NCI-H128 (cell line): ENCODE results near the gene HEXIM2.
A peak's percentile ranks its signal among the peaks of the same experiment; 100 is the strongest.

ENCODE experiments used
- DNase-seq: peaks from one replicate; lab custom pipeline; 2025; ENCODE audit not compliant: unreplicated experiment; lab: John Stamatoyannopoulos, UW

The HEXIM2 gene

DNA sequence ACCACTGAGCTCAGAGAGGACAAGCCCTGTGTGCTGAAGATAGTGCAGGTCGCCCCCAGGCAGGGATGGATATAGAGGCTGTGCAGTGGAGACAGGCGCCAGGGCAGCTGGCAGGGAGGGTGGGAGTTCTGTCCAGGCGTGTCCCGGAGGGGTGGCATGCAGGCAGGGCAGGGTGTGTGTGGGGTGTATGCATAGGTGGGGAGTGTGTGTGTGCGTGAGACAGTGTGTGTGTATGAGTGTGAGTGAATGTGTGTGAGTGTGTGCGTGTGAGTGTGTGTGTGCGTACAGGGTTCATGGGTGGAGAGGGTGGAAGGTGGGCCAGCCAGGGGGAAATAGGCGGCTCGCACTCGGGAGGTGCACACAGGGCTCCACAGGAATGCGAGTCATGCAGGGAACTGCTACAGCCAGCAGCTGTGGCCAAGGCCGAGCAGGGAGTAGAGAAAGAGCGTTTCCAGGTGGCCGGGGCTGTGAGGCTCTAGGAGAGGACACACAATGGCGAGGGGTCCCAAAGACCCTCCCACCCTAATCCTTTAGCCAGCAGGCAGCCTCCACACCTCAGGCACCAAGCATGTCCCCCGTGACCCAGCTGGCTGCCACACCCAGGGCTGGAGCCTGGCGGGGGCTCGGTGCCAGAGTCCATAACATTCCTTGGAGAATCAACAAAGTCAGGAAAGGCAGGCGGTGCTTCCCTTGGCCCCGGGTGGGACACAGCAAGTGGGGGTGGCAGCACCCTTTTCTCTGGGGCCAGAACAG is 34.0 kb upstream of the HEXIM2 start:
- DNase-seq, result no peak

DNA sequence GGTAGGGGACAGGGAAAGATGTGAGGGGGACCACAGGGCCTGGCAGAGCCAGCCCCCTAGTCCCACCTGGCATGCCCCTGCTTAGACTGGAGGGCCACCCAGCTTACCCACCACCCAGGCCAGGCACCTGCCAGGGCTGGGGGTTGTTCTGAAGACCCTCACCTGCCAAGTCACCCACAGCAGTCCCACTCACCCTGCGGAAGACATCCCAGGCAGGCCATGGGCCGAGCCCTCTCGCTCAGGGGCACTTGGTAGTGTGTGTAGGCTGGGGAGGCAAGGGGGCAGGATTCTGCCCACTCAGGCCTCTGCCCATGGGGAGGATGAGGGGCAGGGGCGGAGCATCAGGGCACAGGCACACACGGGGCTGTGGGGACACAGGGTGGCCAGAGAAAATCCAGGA is 33.3 kb upstream of the HEXIM2 start:
- DNase-seq, result no peak

DNA sequence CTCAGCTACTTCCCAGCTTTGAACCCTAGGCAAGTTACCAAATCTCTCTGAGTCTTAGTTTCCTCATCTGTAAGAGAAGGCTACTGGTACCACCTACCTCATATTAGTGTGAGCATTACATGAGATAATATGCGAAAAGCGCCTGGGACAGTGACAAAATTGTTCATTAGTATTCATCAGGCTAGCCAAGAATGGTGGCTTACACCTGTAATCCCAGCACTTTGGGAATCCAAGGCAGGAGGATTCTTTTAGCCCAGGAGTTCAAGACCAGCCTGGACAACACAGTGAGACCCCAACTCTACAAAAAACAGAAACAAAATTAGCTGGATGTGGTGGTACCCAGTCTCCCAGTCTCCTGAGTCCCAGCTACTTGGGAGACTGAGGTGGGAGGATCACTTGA is 32.7 kb upstream of the HEXIM2 start:
- DNase-seq, result no peak

DNA sequence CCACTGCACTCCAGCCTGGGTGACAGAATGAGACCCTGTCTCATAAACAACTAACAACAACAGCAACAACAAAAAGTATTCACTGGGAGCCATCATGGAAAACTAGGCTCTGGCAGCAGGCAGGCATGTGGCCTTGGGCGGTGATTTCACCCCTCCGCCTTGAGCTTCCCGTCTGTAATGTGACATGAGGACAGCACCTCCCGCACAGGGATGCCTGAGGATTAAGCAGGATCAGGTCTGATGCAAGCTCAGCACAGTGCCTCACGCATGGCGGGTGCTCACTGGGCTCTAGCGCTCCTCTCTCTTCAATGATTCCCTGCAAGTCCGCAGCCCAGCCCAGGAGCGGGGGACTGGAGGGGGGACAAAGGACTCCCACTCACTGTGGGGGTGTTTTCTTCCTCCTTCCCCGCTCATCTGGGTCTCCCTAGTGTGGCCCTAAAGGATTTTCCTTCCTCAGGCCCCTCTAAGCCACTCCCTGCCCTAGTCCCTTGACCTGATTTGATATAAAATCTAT is 32.2 kb upstream of the HEXIM2 start:
- no peak for DNase-seq

DNA sequence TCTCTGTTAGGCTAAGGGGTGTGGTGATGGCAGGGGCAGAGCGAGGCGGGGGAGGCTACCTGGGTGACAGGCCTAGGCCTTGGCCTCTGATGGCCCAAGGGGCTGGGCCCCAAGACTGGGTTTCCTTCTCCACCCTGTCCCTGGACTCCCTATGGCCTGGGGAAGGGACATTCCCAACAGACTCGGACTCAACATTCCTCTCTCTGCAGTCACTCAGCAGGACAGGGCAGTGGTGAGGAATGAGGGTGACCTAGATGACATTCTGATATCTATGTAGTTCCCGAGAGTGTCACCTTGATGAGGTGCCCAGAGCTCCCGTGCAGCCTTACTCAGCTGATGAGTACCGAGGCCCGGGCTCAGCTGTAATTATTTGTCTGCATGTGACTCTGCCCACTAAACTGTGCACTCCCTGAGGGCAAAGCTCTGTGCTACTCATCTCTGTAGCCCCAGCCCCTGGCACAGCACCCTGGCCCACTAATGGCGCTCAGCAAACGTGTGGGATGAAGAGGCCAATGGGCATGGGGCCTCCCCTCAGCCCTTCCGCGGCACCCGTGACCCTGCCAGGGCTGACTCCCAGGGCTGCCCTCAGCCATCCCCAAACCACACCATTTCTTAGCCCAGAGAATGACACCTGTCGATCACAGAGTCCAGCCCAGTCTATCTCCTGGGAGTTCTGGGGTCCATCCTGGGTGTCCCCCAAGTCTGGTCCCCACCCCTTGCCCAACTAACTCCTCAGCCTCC is 31.6 kb upstream of the HEXIM2 start:
- DNase-seq, result no peak

DNA sequence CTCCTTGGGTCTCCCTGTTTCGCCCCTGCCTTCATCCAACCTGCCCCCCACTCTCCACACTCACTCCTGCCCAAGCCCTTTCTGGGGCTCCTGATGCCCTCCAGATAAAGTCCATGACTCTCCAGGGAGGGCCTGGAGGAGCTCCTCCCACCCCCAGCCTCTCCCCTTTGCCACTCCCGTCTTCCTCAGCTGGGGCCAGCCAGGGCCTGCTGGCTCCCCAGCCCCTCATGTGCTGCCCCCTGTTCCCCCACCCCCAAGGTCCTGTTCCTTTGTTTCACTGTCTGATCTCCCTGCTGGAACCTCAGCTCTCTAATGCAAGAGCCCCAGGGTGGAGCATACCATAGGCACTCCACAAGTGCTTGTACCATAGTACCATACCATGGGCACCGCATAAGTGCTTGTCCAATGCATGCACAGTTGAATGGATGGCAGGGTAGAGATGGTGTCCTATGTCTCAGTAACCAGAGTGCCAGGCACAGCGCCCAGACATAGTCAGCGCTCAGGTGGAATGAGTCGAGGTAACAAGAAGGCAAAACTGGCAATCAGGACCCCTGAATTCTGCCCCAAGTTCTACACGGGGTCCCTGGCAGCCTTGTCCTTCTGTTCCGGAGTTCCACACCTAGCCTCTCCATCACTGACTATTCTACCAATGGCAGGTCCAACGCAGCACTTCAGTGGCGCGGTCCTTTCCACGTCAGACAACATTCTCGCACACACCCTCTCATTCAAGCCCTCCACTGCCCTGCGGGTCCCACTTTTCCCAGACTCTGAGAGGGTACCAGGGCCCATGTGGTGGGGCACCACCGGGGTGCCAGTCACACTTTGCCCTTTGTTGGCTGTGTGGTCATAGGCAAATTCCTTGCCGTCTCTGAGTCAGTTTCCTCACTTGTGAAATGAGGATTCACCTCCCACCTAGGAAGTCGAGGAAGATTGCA is 30.7 kb upstream of the HEXIM2 start:
- no peak for DNase-seq

DNA sequence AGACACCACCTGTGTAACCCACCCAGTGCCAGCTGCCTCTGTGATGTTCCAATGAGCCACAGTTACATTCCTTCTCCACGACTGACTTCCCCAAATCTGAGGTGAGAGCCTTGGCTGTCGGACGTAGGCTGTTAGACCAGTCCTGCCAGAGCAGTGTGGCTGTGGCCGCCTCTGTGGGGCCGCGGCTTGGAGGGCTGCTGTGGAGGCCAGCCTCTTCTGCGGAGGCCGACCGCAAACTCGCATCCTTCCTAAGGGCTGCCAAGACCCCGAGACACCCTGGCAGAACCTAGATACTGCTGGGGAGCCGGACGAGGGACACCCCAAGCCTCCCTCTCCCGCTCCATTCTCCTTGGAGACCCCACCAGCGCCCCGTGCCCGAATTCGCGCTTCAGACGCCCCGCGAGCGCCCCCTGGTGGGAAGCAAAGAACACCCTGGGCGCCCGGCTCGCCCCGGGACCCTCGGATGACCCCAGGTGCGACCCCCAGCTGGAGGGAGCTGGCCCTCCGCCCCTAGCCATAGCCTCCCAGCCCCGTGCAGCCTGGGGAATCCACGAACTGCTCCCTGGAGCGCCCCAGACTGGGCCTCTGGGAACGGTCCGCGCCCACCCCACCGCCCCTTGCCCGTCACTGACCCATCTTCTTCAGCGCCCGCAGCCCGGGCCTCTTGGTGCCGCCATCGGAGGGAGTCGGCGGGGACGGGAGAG is 29.9 kb upstream of the HEXIM2 start:
- DNase-seq, result no peak

DNA sequence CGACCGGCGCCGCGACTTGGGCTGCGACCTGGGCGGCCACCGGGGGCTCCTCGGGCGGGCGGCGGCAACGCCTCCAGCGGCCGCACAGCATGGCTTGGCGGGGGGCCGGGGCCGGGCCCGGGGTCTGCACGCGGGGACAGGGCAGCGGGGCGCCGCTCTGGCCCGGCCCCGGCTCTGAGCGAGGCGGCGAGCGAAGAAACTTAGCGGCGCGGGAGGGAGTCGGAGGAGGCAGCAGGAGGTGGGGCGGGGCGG is 29.4 kb upstream of the HEXIM2 start, which contains the start of gene PLCD3:
Gene PLCD3 (minus strand): TSS at position 196 of the 252 bp plus-strand sequence. CDS start 105 bp downstream, at position 91.
- DNase-seq, result no peak

DNA sequence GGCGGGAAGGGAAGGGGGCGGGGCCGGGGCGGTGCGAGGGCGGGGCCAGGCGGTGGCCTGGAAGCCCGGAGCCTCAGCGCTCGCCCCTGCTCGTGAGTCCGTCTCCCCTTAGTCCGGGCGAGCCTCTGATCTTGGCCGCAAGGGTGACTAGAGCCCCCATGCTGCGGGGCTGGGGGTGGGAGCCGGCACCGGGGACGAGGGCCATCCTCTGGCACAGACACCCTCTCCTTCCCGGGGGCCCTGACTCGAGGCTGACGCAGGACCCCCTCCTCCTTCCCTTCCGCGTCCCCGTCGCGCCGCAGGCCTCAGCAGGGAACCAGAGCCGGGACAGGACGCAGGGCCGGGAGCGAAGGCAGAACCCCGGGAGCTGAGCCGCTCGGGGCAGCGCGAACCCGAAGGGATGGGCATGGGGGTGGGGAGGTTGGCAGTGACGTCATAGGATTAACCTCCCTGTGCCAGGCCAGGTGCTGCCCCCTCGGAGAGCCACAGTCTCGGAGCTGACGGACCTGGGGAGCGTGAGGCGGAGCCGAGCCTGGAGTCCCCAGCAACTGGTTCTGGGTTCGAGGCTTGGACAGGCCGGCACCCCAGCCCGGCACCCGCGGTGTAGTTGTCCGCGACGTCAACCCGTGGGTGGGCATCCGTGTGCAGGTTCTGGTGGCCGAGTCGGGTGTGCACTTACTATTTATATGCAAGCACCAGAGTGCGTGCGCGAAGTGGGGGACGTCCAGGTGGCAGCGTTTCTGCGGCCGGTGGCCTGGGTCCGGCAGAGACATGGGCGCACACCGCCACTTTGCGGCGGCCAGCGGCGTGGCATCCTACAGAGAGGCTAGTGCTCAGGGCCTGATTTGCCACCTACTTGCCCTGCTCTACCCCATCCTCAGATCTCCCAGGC is 28.9 kb upstream of the HEXIM2 start:
- DNase-seq, result no peak

DNA sequence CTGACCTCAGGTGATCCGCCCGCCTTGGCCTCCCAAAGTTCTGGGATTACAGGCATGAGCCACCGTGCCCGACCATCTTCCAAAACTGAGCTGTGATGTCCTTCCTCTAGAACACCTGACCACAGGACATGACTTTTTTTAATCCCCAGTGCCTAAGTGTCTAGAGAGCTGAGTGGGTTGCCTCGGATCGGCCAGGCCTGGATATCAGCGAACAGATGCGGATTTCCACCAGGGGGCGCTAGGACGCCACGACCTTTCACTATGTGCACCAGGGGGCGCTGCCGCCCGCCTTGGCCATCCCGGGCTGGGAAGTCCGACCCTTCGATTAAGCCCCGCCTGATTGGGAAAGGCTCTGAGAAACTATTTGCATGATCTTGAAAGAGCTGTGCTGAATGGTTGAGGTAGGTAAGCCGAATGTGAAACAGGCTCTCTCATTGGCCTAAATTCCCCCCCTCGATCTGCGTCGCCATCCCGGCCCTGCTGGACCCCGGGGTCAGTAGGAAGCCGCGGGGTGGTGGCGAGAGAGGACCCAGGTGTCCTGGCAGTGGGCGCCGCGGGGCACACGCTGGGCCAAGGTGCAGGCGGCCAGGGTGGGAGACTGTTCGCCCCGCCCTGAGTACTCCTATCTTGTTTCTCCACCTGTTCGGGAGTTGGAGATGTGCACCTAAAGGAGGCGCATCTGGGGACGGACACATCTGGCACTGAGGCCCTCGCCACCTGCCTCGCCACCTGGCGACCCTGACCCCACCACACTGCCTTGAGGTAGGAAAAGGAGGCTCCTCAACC is 26.3 kb upstream of the HEXIM2 start, which contains the start of gene ACBD4:
Gene ACBD4 (plus strand): TSS at position 496 of the 786 bp plus-strand sequence. CDS start 458 bp downstream, outside the sequence.
- peak; percentile 87 for DNase-seq

DNA sequence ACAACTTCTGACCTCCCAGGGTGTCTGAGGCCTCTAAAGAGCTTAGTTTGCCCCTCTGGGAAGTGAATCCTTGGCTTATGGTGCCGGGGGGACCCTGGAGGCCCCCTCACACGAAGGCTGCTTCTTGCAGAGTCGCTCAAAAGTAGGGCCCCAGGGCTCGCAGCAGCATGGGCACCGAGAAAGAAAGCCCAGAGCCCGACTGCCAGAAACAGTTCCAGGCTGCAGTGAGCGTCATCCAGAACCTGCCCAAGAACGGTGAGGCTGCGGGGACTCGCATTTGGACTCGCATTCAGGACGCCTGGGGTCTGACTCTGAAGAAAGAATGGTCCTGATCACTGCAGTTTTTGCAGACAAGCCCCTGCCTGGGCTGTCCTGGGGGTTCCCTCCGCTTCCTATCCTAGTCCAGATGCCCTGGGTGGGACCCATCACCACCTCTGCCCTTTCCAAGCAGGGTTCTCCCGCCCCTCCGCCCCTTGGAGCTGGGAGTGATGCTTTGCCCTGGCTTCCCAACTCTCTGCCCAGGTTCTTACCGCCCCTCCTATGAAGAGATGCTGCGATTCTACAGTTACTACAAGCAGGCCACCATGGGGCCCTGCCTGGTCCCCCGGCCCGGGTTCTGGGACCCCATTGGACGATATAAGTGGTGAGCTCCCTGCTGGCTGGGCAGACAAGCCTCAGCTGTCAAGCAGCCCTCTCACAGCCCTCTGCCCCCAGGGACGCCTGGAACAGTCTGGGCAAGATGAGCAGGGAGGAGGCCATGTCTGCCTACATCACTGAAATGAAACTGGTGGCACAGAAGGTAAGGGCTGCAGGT is 25.5 kb upstream of the HEXIM2 start:
- DNase-seq, result no peak

DNA sequence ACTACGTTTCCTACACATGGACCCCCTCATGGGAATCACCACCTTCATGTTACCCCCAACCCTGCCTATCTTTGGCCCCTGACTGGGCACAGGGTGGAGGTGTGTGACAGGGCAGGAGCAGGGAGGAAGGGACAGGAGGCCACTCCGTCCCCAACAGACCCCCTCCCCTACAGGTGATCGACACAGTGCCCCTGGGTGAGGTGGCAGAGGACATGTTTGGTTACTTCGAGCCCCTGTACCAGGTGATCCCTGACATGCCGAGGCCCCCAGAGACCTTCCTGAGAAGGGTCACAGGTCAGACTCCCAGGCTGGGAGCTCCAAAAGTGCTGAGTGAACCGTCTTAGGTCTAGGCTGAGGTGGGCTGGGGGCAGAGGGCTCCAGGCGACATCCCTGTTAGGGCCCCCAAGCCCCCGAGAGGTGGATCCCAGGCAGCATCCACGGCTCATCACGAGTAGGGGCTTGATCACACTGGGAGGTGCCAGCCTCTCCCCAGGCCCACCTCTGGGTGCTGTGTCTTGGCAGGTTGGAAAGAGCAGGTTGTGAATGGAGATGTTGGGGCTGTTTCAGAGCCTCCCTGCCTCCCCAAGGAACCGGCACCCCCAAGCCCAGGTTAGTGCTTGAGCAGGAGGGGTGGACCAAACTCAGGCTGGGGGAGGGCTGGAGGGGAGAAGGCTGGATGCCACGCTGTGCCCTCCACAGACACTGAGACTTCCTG is 24.7 kb upstream of the HEXIM2 start:
- DNase-seq, result no peak

DNA sequence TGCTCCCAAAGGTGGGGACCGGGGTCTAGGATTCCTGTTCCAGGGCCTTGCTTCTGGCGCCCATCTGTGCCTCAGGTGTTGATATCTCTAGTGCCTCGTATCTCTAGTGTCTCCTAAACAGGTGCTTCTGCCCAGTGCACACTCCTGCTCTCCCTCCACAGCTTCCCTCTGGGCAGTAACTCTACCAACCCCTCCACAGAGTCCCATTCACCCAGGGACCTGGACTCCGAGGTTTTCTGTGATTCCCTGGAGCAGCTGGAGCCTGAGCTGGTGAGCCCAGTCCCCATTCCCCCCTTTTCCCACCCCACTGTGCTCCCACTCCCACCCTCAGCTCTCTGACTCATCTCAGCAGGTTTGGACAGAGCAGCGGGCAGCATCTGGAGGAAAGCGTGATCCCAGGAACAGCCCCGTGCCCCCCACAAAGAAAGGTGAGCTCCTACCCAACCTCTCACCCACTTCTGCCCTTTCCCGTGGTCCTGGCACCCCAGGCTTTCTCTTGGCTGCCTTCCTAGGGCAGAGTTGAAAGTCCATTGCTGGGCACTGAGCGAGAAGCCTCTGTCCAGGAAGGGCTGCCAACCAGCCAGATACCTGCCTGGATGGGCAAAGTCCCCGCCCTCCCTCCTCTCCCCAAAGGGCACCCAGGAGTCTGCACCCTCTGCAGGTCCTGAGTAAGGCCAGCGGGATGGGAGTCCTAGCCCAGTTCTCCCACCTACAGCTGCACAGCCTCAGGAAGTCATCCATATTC is 23.9 kb upstream of the HEXIM2 start:
- no peak for DNase-seq

DNA sequence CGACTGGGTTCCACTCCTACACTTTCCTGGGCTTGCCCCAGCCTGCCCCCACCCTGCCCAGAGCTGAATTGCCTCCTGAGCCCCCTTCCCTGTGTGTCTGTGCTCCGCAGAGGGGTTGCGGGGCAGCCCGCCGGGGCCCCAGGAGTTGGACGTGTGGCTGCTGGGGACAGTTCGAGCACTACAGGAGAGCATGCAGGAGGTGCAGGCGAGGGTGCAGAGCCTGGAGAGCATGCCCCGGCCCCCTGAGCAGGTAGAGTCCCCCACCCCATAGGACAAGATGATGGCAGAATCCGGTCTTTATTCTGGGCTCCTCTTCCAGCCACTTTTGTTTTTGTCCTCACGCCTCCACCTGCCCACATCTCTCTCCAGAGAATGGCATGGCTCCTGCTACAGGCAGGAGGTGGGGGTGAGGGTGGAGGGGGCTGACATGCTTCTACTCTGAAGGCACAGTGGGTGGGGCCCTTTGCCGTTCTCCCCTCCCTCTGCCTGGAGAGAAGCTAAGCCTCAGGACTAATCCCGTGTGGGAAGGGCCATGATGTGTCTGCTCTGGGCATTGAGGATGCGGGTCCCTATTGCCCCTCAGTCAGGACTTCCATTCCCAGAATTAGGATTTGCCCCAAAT is 22.7 kb upstream of the HEXIM2 start:
- no peak for DNase-seq

DNA sequence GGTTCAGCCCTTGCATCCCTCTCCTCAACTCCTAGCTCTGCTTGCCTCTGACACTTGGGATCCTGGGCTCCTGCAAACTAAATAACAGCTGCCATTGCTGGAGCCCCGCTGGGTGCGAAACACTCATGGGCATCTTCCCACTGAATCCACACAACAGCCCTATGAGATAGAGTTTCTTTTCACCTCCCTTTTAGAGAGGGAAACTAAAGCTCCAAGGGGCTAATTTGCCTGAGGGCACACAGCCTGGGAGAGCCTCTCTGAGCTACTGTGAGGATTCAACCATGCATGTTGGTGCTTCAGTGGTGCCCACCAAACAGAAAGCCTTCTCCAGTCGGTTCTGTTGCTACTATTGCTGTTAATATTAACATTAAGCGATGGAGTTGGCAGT is 22.1 kb upstream of the HEXIM2 start:
- no peak for DNase-seq

DNA sequence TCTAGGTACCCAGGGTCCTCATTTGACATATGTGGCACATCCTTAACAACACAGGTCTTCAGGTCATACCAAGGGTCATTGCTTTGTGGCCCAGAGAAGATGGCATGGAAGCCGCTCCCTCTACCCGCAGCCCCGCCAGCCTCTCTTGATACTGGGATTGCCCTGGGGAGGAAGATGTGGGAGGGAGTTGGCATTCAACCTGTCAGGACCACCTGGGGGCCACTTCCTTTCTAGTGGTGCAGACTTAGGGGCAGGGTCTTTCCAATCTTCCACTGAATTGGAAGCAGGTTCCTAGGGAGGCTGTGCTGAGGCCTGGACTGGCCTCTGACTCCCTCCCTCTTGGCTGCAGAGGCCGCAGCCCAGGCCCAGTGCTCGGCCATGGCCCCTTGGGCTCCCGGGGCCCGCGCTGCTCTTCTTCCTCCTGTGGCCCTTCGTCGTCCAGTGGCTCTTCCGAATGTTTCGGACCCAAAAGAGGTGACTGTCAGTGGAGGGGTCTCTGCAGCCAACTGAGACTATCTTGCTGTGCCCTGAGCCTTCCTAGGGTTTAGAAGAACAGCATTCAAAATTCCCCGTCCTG is 18.5 kb upstream of the HEXIM2 start:
- DNase-seq, result no peak
